IPS DF 6.9 (cell line): ENCODE results near the gene MCOLN1.

Experiments used
- DNase-seq: peaks from one replicate; pipeline ENCODE4 v3.0.0-alpha.2; 2013; ENCODE audit warnings: low read depth, low spot score
- H3K27ac ChIP-seq: one replicate; pipeline ENCODE4 v1.5.1; 2013; ENCODE audit warnings: low read length, control low read depth
- H3K27me3 ChIP-seq: 2 replicates; pipeline ENCODE4 v1.6.1; 2013; ENCODE audit warnings: mild to moderate bottlenecking, low read length; ENCODE audit not compliant: control insufficient read depth, insufficient read depth
- H3K36me3 ChIP-seq: 2 replicates; pipeline ENCODE4 v1.6.1; 2013; ENCODE audit warnings: low read length; ENCODE audit not compliant: control insufficient read depth, insufficient read depth
- H3K4me1 ChIP-seq: 2 replicates; pipeline ENCODE4 v1.6.1; 2013; ENCODE audit warnings: low read length; ENCODE audit not compliant: control insufficient read depth, insufficient read depth
- H3K4me3 ChIP-seq: 2 replicates; pipeline ENCODE4 v1.5.1; 2013; ENCODE audit warnings: mild to moderate bottlenecking, low read length
- H3K9me3 ChIP-seq: 2 replicates; pipeline ENCODE4 v1.6.1; 2013; ENCODE audit warnings: low read length, inconsistent platforms; ENCODE audit not compliant: control insufficient read depth, insufficient read depth
- WGBS: extraction: QIAGEN DNeasy Blood & Tissue Kit; methylation state at CpG from one replicate; pipeline ENCODE4 v1.1.7; 2013; ENCODE audit warnings: mixed read lengths, missing lambda C conversion rate; ENCODE audit not compliant: insufficient read length, insufficient coverage; 5-methylcytosine and 5-hydroxymethylcytosine counted together

The MCOLN1 gene

GRCh38 chr19:7554990-7555864 is 32.8 kb downstream of the MCOLN1 start:
- H3K36me3 ChIP-seq: peaks cover 32% of the 10 kb centered on the region
- H3K27me3 ChIP-seq: no peaks in the 10 kb centered on the region
- H3K4me1 ChIP-seq: peaks cover 5% of the 10 kb centered on the region; the same call in 1 of the 2 replicates
- DNase-seq: no peak
- H3K9me3 ChIP-seq: no peaks in the 10 kb centered on the region
- H3K4me3 ChIP-seq: peak overlapping the region; percentile 19; the same call in 1 of the 2 replicates
- H3K27ac ChIP-seq: no peak overlapping the region
- no CpG with 5 or more reads among the region's 62 CpGs for WGBS

- H3K36me3 ChIP-seq: peaks cover 30% of the 10 kb centered on the region
- no peak overlapping the region for H3K27ac ChIP-seq
- H3K27me3 ChIP-seq: no peaks in the 10 kb centered on the region
- no peaks in the 10 kb centered on the region for H3K4me1 ChIP-seq
- no peak overlapping the region for H3K4me3 ChIP-seq
- H3K9me3 ChIP-seq: no peaks in the 10 kb centered on the region
- WGBS: no CpG with 5 or more reads among the region's 54 CpGs
- no peak for DNase-seq
Measured at GRCh38 chr19:7556696-7557315, 34.4 kb downstream of the MCOLN1 start.

GRCh38 chr19:7558667-7559066 is 36.2 kb downstream of the MCOLN1 start:
- peaks cover 30% of the 10 kb centered on the region for H3K36me3 ChIP-seq
- no peaks in the 10 kb centered on the region for H3K27me3 ChIP-seq
- no CpG with 5 or more reads among the region's 18 CpGs for WGBS
- no peak overlapping the region for H3K27ac ChIP-seq
- H3K4me3 ChIP-seq: no peak overlapping the region
- no peak for DNase-seq
- no peaks in the 10 kb centered on the region for H3K9me3 ChIP-seq
- H3K4me1 ChIP-seq: no peaks in the 10 kb centered on the region

GRCh38 chr19:7559102-7559501 is 36.7 kb downstream of the MCOLN1 start:
- peaks cover 30% of the 10 kb centered on the region for H3K36me3 ChIP-seq
- H3K4me3 ChIP-seq: no peak overlapping the region
- WGBS: no CpG with 5 or more reads among the region's 4 CpGs
- H3K9me3 ChIP-seq: no peaks in the 10 kb centered on the region
- no peaks in the 10 kb centered on the region for H3K27me3 ChIP-seq
- DNase-seq: no peak
- no peak overlapping the region for H3K27ac ChIP-seq
- H3K4me1 ChIP-seq: no peaks in the 10 kb centered on the region

GRCh38 chr19:7560255-7560654 is 37.8 kb downstream of the MCOLN1 start:
- no peak for DNase-seq
- no peaks in the 10 kb centered on the region for H3K9me3 ChIP-seq
- H3K36me3 ChIP-seq: peaks cover 25% of the 10 kb centered on the region
- no peaks in the 10 kb centered on the region for H3K4me1 ChIP-seq
- no peaks in the 10 kb centered on the region for H3K27me3 ChIP-seq
- no peak overlapping the region for H3K4me3 ChIP-seq
- H3K27ac ChIP-seq: no peak overlapping the region
- WGBS: no CpG with 5 or more reads among the region's 2 CpGs

GRCh38 chr19:7561325-7561724 is 38.9 kb downstream of the MCOLN1 start:
- Histone ChIP-seq H3K27ac (no peak overlapping the region), H3K4me3 (no peak overlapping the region), H3K9me3 (no peaks in the 10 kb centered on the region), H3K27me3 (no peaks in the 10 kb centered on the region), H3K36me3 (peaks cover 24% of the 10 kb centered on the region), H3K4me1 (no peaks in the 10 kb centered on the region)
- WGBS: no CpG with 5 or more reads among the region's 17 CpGs
- no peak for DNase-seq

GRCh38 chr19:7562646-7563393 is 40.4 kb downstream of the MCOLN1 start:
- no peak for DNase-seq
- Histone ChIP-seq H3K27me3 (no peaks in the 10 kb centered on the region), H3K9me3 (no peaks in the 10 kb centered on the region), H3K4me3 (no peak overlapping the region), H3K4me1 (no peaks in the 10 kb centered on the region), H3K36me3 (peaks cover 12% of the 10 kb centered on the region), H3K27ac (no peak overlapping the region)
- WGBS: no CpG with 5 or more reads among the region's 16 CpGs

GRCh38 chr19:7564866-7565265 is 42.4 kb downstream of the MCOLN1 start:
- WGBS: no CpG with 5 or more reads among the region's 4 CpGs

GRCh38 chr19:7565332-7565731 is 42.9 kb downstream of the MCOLN1 start:
- no peak overlapping the region for H3K4me3 ChIP-seq
- no peak overlapping the region for H3K27ac ChIP-seq
- WGBS: no CpG with 5 or more reads among the region's 5 CpGs
- H3K4me1 ChIP-seq: no peaks in the 10 kb centered on the region
- DNase-seq: no peak
- peaks cover 2% of the 10 kb centered on the region; the same call in 1 of the 2 replicates for H3K36me3 ChIP-seq
- H3K27me3 ChIP-seq: no peaks in the 10 kb centered on the region
- no peaks in the 10 kb centered on the region for H3K9me3 ChIP-seq

More at GRCh38 chr19:7564866-7565265, 42.4 kb downstream of the MCOLN1 start:
- H3K4me3 ChIP-seq: no peak overlapping the region
- H3K4me1 ChIP-seq: no peaks in the 10 kb centered on the region
- no peak for DNase-seq
- H3K36me3 ChIP-seq: peaks cover 2% of the 10 kb centered on the region; the same call in 1 of the 2 replicates
- H3K27ac ChIP-seq: no peak overlapping the region
- no peaks in the 10 kb centered on the region for H3K27me3 ChIP-seq
- H3K9me3 ChIP-seq: no peaks in the 10 kb centered on the region

- no CpG with 5 or more reads among the region's 5 CpGs for WGBS
- Histone ChIP-seq H3K36me3 (no peaks in the 10 kb centered on the region), H3K27ac (no peak overlapping the region), H3K9me3 (no peaks in the 10 kb centered on the region), H3K4me3 (no peak overlapping the region), H3K27me3 (no peaks in the 10 kb centered on the region), H3K4me1 (no peaks in the 10 kb centered on the region)
- DNase-seq: no peak
Measured at GRCh38 chr19:7570761-7571160, 48.3 kb downstream of the MCOLN1 start.
